HepG2 (cell line): Measurements from ENCODE around the gene PYGB. TPM values are rescaled to one million over a fixed set of nuclear protein-coding genes. Genes with fewer than 3 reads are reported as not detected.

Experiments used
- AGO1 ChIP-seq: fragments of 200-400 bp; formaldehyde crosslinking; IDR thresholded peaks from 2 replicates; pipeline ENCODE4 v1.6.1; 2017; ENCODE audit warnings: mild to moderate bottlenecking, low read depth, low read length, moderate library complexity; ENCODE audit not compliant: poor library complexity, severe bottlenecking
- ATF7 ChIP-seq, 2 experiments: fragments of 450-650 bp in 1 of 2; sonication (generic) in 1 of 2; formaldehyde crosslinking in 1 of 2; IDR thresholded peaks; 2 replicates each; pipeline versions ENCODE4 v1.4.0 to v1.6.1; 2016 to 2020; ENCODE audit warnings: antibody characterized with exemption in 1 of 2, mild to moderate bottlenecking in 1 of 2, missing genetic modification reagents in 1 of 2
- CCAR2 ChIP-seq: fragments of 200-400 bp; formaldehyde crosslinking; optimal IDR thresholded peaks from 2 replicates; pipeline ENCODE3; 2018; ENCODE audit warnings: low read depth, mild to moderate bottlenecking, low read length, moderate library complexity
- HIVEP1 ChIP-seq: sonication (generic); formaldehyde crosslinking; IDR thresholded peaks from 2 replicates; pipeline ENCODE4 v1.4.0; 2020; ENCODE audit warnings: mild to moderate bottlenecking, missing genetic modification reagents
- HMG20A ChIP-seq: IDR thresholded peaks from 2 replicates; pipeline ENCODE4 v1.6.1; 2016; ENCODE audit warnings: borderline replicate concordance
- HMGA1 ChIP-seq: sonication (generic); formaldehyde crosslinking; conservative IDR thresholded peaks from 2 replicates; pipeline ENCODE4 v1.4.0; 2020; ENCODE audit warnings: missing genetic modification reagents
- NFRKB ChIP-seq: fragments of 450-650 bp; IDR thresholded peaks from 2 replicates; pipeline ENCODE4 v1.6.1; 2017
- NONO ChIP-seq, 2 experiments: fragments of 450-650 bp in 1 of 2; sonication (generic) in 1 of 2; formaldehyde crosslinking in 1 of 2; IDR thresholded peaks in 1 of 2; conservative IDR thresholded peaks in 1 of 2; 2 replicates each; pipeline versions ENCODE4 v1.6.1 to v1.8.0; 2017 to 2022; ENCODE audit warnings: mild to moderate bottlenecking in 1 of 2, missing genetic modification reagents in 1 of 2, moderate library complexity in 1 of 2
- PITX1 ChIP-seq: sonication (generic); formaldehyde crosslinking; IDR thresholded peaks from 2 replicates; pipeline ENCODE4 v1.5.1; 2020; ENCODE audit warnings: mild to moderate bottlenecking, missing genetic modification reagents
- RARA ChIP-seq: IDR thresholded peaks from 2 replicates; pipeline ENCODE4 v1.6.1; 2016; ENCODE audit warnings: missing genetic modification reagents, missing compliant biosample characterization
- SOX13 ChIP-seq, 3 experiments: fragments of 450-650 bp in 1 of 3; sonication (generic) in 1 of 3; formaldehyde crosslinking in 1 of 3; IDR thresholded peaks in 2 of 3; conservative IDR thresholded peaks in 1 of 3; 2 replicates each; pipeline versions ENCODE4 v1.5.0 to v1.6.1; 2016 to 2020; ENCODE audit warnings: antibody characterized with exemption in 1 of 3, mild to moderate bottlenecking in 1 of 3, missing compliant biosample characterization in 1 of 3, missing genetic modification reagents in 1 of 3, moderate library complexity in 1 of 3
- SP4 ChIP-seq: sonication (generic); formaldehyde crosslinking; IDR thresholded peaks from 2 replicates; pipeline ENCODE4 v1.8.1; 2023; ENCODE audit warnings: mild to moderate bottlenecking, missing genetic modification reagents
- TEAD3 ChIP-seq: optimal IDR thresholded peaks from 2 replicates; pipeline ENCODE3; 2016; ENCODE audit warnings: borderline replicate concordance
- ZFP37 ChIP-seq: sonication (generic); formaldehyde crosslinking; IDR thresholded peaks from 2 replicates; pipeline ENCODE4 v1.4.0; 2020; ENCODE audit warnings: missing genetic modification reagents, borderline replicate concordance
- ZFX ChIP-seq: sonication (generic); formaldehyde crosslinking; IDR thresholded peaks from 2 replicates; pipeline ENCODE4 v1.4.0; 2020; ENCODE audit warnings: mild to moderate bottlenecking, low read depth, missing genetic modification reagents, moderate library complexity
- ZNF331 ChIP-seq: sonication (generic); formaldehyde crosslinking; IDR thresholded peaks from 2 replicates; pipeline ENCODE4 v1.4.0; 2020; ENCODE audit warnings: missing genetic modification reagents
- ZNF777 ChIP-seq: sonication (generic); formaldehyde crosslinking; IDR thresholded peaks from 2 replicates; pipeline ENCODE4 v1.4.0; 2020; ENCODE audit warnings: missing genetic modification reagents
- ZNF839 ChIP-seq: sonication (generic); formaldehyde crosslinking; IDR thresholded peaks from 2 replicates; pipeline ENCODE4 v1.4.0; 2020; ENCODE audit warnings: missing genetic modification reagents, mild to moderate bottlenecking, borderline replicate concordance
- ZNF891 ChIP-seq: sonication (generic); formaldehyde crosslinking; IDR thresholded peaks from 2 replicates; pipeline ENCODE4 v1.5.0; 2020; ENCODE audit warnings: mild to moderate bottlenecking, missing genetic modification reagents
- polyA plus RNA-seq, 8 experiments: library from polyadenylated mRNA; depleted of rRNA in 3 of 8; stranded (reverse) in 7 of 8; unstranded in 1 of 8; fragments of >200 nt; fragmentation: Illumina TruSeq in 4 of 8; extraction: Trizol in 4 of 8; gene quantifications; 2 replicates each; pipeline versions ENCODE4 v1.2.1 to v1.2.3, GENCODE V29; 2011 to 2016; ENCODE audit warnings: low read depth in 4 of 8, missing spikeins in 1 of 8, mixed read lengths in 1 of 8; ENCODE audit not compliant: insufficient read depth in 1 of 8
- total RNA-seq, 5 experiments: library from RNA; depleted of rRNA; stranded (reverse); fragments of >200 nt; fragmentation: Illumina TruSeq; extraction: Trizol; gene quantifications; 2 replicates each; pipeline ENCODE4 v1.2.3, GENCODE V29; 2016; ENCODE audit warnings: low read depth in 1 of 5
- TF ChIP-seq, protein P1 (sequence below): sonication (generic); formaldehyde crosslinking; conservative IDR thresholded peaks from 2 replicates; pipeline ENCODE4 v1.8.0; 2022; ENCODE audit warnings: mild to moderate bottlenecking, moderate library complexity, missing genetic modification reagents
- TF ChIP-seq, protein P2 (sequence below): sonication (generic); formaldehyde crosslinking; IDR thresholded peaks from 2 replicates; pipeline ENCODE4 v1.4.0; 2020; ENCODE audit warnings: missing genetic modification reagents
- TF ChIP-seq, protein P3 (sequence below): sonication (generic); formaldehyde crosslinking; IDR thresholded peaks from 2 replicates; pipeline ENCODE4 v1.8.1; 2023; ENCODE audit warnings: mild to moderate bottlenecking, moderate library complexity, missing genetic modification reagents
- TF ChIP-seq, protein P4 (sequence below): sonication (generic); formaldehyde crosslinking; IDR thresholded peaks from 2 replicates; pipeline ENCODE4 v1.5.1; 2020; ENCODE audit warnings: mild to moderate bottlenecking, missing genetic modification reagents, borderline replicate concordance
- TF ChIP-seq, protein P5 (sequence below): IDR thresholded peaks from 2 replicates; pipeline ENCODE4 v1.6.1; 2016; ENCODE audit warnings: missing genetic modification reagents, missing compliant biosample characterization

The PYGB gene
- total and polyA plus RNA-seq, 2 of the 13 experiments (the other 11 are each of a cell fraction or from before 2014, with no cell fraction given), result 24.2 to 86.3 TPM

DNA sequence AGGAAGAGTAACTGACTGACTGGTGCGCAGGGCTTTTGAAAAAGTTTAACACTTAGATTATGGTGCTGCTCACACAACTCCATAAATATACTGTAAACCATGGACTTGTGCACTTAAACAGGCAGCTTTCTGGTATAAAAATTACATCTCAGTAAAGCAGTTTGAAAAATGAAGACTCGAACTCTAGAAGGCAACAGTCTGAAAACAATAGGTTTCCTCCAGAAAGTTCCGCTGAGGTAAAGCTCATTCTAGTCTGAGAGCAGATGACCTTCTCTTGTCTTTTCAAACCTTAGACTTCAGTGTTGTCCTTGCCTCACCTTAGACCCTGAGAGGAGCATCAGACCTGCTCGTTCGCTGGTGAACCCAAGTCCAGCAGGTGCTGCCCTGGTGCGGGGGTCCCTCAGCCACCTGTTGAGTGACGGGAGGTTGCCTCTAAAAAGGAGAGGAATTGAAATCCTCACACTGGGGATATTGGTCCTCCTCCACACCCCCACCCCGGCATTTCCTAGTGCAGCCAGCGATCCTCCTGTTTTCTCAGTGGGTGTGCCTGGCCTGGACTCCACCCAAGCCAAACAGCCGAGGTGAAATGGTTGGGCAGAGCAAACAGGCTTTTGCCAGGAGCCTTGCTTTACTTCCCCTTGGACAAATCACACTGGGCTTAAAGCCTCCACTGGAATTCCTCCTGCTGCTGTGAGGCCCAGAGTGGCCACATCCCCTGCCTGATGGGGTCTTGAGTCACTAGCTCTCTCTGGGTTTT, 14.7 kb upstream of the PYGB start (continued):
- TF ChIP-seq PITX1 (CRISPR knock-in tag) (peak; percentile 46; the same call in 1 of the 2 replicates), HIVEP1 (CRISPR knock-in tag) (0 out of 2 replicates have a peak, but pooled peaks have one; percentile 23), ZNF891 (CRISPR knock-in tag) (no peak), HMGA1 (no peak), SOX13 (IDR thresholded peaks at IDR 0.05) (no peak), SOX13 (CRISPR knock-in tag; conservative IDR thresholded peaks at IDR 0.05 in 1 of 2, IDR thresholded peaks at IDR 0.05 in 1 of 2) (peak in 1 of 2 experiments; percentile 61; a peak in 1 of 4 replicates), RARA (peak; percentile 35; the same call in 1 of the 2 replicates), NFRKB (no peak), CCAR2 (no peak), ZNF331 (CRISPR knock-in tag) (peak; percentile 72; the same call in 1 of the 2 replicates), AGO1 (no peak), ZFX (peak; percentile 47; the same call in 1 of the 2 replicates), SP4 (no peak), NONO (IDR thresholded peaks at IDR 0.05) (no peak), NONO (CRISPR knock-in tag; conservative IDR thresholded peaks at IDR 0.05) (no peak), HMG20A (CRISPR knock-in tag) (peak; percentile 60; the same call in 1 of the 2 replicates), ATF7 (IDR thresholded peaks at IDR 0.05) (no peak), ATF7 (CRISPR knock-in tag; IDR thresholded peaks at IDR 0.05) (no peak), TEAD3 (CRISPR knock-in tag) (peak; percentile 57), ZFP37 (CRISPR knock-in tag) (no peak), ZNF839 (CRISPR knock-in tag) (0 out of 2 replicates have a peak, but pooled peaks have one; percentile 62), ZNF777 (CRISPR knock-in tag) (no peak)
- TF ChIP-seq, protein P1, sequence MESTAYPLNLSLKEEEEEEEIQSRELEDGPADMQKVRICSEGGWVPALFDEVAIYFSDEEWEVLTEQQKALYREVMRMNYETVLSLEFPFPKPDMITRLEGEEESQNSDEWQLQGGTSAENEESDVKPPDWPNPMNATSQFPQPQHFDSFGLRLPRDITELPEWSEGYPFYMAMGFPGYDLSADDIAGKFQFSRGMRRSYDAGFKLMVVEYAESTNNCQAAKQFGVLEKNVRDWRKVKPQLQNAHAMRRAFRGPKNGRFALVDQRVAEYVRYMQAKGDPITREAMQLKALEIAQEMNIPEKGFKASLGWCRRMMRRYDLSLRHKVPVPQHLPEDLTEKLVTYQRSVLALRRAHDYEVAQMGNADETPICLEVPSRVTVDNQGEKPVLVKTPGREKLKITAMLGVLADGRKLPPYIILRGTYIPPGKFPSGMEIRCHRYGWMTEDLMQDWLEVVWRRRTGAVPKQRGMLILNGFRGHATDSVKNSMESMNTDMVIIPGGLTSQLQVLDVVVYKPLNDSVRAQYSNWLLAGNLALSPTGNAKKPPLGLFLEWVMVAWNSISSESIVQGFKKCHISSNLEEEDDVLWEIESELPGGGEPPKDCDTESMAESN (CRISPR knock-in tag), result no peak
- TF ChIP-seq, protein P2, sequence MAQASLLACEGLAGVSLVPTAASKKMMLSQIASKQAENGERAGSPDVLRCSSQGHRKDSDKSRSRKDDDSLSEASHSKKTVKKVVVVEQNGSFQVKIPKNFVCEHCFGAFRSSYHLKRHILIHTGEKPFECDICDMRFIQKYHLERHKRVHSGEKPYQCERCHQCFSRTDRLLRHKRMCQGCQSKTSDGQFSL (CRISPR knock-in tag), result 0 out of 2 replicates have a peak, but pooled peaks have one; percentile 39
- TF ChIP-seq, protein P3, sequence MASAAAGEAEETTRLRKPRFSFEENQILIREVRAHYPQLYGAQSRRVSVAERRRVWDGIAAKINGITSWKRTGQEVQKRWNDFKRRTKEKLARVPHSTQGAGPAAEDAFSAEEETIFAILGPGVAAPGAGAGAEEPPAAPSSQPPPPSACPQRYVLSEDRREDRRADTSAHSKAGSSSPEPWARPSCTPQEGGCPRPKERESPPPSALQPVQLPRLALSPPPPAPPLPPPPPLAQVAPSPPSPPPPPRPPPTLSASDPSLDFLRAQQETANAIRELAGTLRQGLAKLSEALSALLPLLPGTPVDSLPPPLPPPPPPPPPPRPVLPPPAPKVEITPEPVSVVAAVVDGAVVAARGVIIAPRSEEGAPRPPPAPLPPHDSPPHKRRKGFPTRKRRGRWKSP (CRISPR knock-in tag), result peak; percentile 58; the same call in 1 of the 2 replicates
- TF ChIP-seq, protein P4, sequence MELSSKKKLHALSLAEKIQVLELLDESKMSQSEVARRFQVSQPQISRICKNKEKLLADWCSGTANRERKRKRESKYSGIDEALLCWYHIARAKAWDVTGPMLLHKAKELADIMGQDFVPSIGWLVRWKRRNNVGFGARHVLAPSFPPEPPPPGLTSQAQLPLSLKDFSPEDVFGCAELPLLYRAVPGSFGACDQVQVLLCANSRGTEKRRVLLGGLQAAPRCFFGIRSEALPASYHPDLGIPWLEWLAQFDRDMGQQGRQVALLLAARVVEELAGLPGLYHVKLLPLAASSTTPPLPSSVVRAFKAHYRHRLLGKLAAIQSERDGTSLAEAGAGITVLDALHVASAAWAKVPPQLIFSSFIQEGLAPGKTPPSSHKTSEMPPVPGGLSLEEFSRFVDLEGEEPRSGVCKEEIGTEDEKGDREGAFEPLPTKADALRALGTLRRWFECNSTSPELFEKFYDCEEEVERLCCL, result no peak
- TF ChIP-seq, protein P5, sequence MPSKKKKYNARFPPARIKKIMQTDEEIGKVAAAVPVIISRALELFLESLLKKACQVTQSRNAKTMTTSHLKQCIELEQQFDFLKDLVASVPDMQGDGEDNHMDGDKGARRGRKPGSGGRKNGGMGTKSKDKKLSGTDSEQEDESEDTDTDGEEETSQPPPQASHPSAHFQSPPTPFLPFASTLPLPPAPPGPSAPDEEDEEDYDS (CRISPR knock-in tag), result peak; percentile 12; the same call in 1 of the 2 replicates
